ENCODE data around the gene DDRGK1. TPM values are rescaled to one million over a fixed set of nuclear protein-coding genes. Genes with fewer than 3 reads are reported as not detected.
A peak's percentile ranks its signal among the peaks of the same experiment; 100 is the strongest.

DDRGK1 gene
- polyA plus RNA-seq, 1 donor from 2014 or later, result 67.6 TPM

- Histone ChIP-seq H3K27me3 (ENCODE audit: insufficient read depth, low read depth, low read length) (no peaks in the 10 kb centered on the region), H3K79me2 (replicated peaks; ENCODE audit: insufficient read depth, low read length) (peaks cover 10% of the 10 kb centered on the region), H4K20me1 (ENCODE audit: insufficient read depth) (no peaks in the 10 kb centered on the region), H3K9me2 (ENCODE audit: insufficient read depth, low read length) (no peaks in the 10 kb centered on the region), H3K9ac (ENCODE audit: low read length) (peak overlapping the region; percentile 79), H2AFZ (ENCODE audit: low read depth, low read length) (peak overlapping the region; percentile 95), H3K4me3 (ENCODE audit: low read length) (peak overlapping the region; percentile 98), H3F3A (ENCODE audit: insufficient read depth, low read length, poor library complexity, severe bottlenecking) (no peaks in the 10 kb centered on the region), H3K27ac (ENCODE audit: low read length) (peak overlapping the region; percentile 70), H3K9me3 (ENCODE audit: low read length) (no peaks in the 10 kb centered on the region), H3K4me2 (ENCODE audit: low read length) (peak overlapping the region; percentile 84), H3K36me3 (ENCODE audit: insufficient read depth, low read length) (no peaks in the 10 kb centered on the region)
- TF ChIP-seq TAF1 (IDR thresholded peaks at IDR 0.05; ENCODE audit: low read depth), result no peak
- no peak for TF ChIP-seq CTCF (IDR thresholded peaks at IDR 0.05; ENCODE audit: poor library complexity, severe bottlenecking)
- no peak for TF ChIP-seq REST (IDR thresholded peaks at IDR 0.05; ENCODE audit: borderline replicate concordance)
- no peak for TF ChIP-seq EP300 (conservative IDR thresholded peaks at IDR 0.05; ENCODE audit: poor library complexity, severe bottlenecking)
- TF ChIP-seq POLR2AphosphoS5 (IDR thresholded peaks at IDR 0.05), result no peak
- no peak for TF ChIP-seq MXI1 (conservative IDR thresholded peaks at IDR 0.05; ENCODE audit: poor library complexity, severe bottlenecking)
- no peak for TF ChIP-seq EZH2 (IDR thresholded peaks at IDR 0.05; ENCODE audit: borderline replicate concordance, insufficient read depth, low read length, poor library complexity, severe bottlenecking)
- TF ChIP-seq SMC3 (conservative IDR thresholded peaks at IDR 0.05; ENCODE audit: poor library complexity), result no peak
- TF ChIP-seq RAD21 (conservative IDR thresholded peaks at IDR 0.05), result no peak
These were observed 5.5 kb upstream of the DDRGK1 start for GRCh38 chr20:3209946-3210317.

GRCh38 chr20:3209257-3209945 is 4.9 kb upstream of the DDRGK1 start, which contains the start of gene ITPA:
Gene ITPA, plus strand, starts transcription at chr20:3209498. Its CDS starts 54 bp downstream, at chr20:3209552.
- Histone ChIP-seq H2AFZ (ENCODE audit: low read depth, low read length) (peak within 1 kb of the TSS; percentile 95), H3K9me3 (ENCODE audit: low read length) (no peaks in the 10 kb centered on the region), H3K27me3 (ENCODE audit: insufficient read depth, low read depth, low read length) (no peaks in the 10 kb centered on the region), H3K27ac (ENCODE audit: low read length) (peak within 1 kb of the TSS; percentile 70), H3K9me2 (ENCODE audit: insufficient read depth, low read length) (no peaks in the 10 kb centered on the region), H3K79me2 (replicated peaks; ENCODE audit: insufficient read depth, low read length) (peaks cover 10% of the 10 kb centered on the region), H3K36me3 (ENCODE audit: insufficient read depth, low read length) (no peaks in the 10 kb centered on the region), H4K20me1 (ENCODE audit: insufficient read depth) (no peaks in the 10 kb centered on the region), H3K4me3 (ENCODE audit: low read length) (peak within 1 kb of the TSS; percentile 98), H3F3A (ENCODE audit: insufficient read depth, low read length, poor library complexity, severe bottlenecking) (no peaks in the 10 kb centered on the region), H3K9ac (ENCODE audit: low read length) (peak within 1 kb of the TSS; percentile 79), H3K4me2 (ENCODE audit: low read length) (peak within 1 kb of the TSS; percentile 92)
- peak; percentile 76 for TF ChIP-seq POLR2AphosphoS5 (IDR thresholded peaks at IDR 0.05)
- TF ChIP-seq RAD21 (conservative IDR thresholded peaks at IDR 0.05), result peak; percentile 17
- TF ChIP-seq TAF1 (IDR thresholded peaks at IDR 0.05; ENCODE audit: low read depth), result peak; percentile 13
- peak; percentile 31 for TF ChIP-seq REST (IDR thresholded peaks at IDR 0.05; ENCODE audit: borderline replicate concordance)
- TF ChIP-seq EP300 (conservative IDR thresholded peaks at IDR 0.05; ENCODE audit: poor library complexity, severe bottlenecking), result no peak
- no peak for TF ChIP-seq EZH2 (IDR thresholded peaks at IDR 0.05; ENCODE audit: borderline replicate concordance, insufficient read depth, low read length, poor library complexity, severe bottlenecking)
- TF ChIP-seq MXI1 (conservative IDR thresholded peaks at IDR 0.05; ENCODE audit: poor library complexity, severe bottlenecking), result peak; percentile 98
